T-helper 22 cell (primary cell): ENCODE results near the gene SPOCK2.

Source experiments
- DNase-seq: peaks from one replicate; pipeline ENCODE4 v3.0.0-alpha.2; 2020; ENCODE audit warnings: low read depth

SPOCK2 gene

DNA sequence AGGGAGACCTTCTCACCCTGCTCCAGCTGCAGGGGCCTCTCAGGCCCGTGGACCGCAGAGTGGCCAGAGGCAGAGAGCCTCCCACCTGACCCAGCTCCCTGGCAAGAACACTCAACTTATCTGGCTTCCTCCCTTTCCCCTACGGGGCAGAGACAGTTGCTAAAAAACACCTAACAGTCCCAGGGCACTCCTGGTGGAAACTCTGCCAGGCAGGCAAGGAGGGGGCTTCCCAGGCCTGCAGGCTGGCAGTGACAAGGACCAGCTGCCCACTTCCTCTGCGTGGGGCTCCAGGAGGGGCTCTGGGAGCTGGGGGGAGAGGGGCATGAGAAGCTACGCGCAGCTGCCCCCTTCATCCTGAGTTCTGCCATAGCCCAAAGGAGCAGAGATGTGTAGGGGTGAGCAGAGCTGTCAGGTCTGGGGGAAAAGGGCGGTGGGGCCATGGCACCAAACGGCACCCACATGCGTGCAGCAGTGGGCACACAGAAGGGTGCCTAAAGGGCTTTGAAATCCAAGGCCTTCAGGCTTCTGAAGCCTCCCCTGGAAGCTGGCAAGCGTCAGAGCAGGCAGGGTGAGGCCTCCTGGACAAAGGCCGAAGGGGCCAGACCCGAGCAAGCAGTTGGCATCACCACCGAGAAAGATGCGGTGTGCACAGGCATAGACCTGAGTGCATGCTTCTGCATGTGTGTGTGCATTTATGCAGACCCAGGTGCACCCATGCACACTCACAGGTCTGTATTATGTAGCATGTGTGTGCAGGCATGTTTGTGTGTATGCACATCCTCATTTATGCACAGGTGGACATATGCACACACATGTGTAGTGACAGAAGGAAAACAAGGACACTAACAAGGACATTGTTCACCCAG is 14.4 kb downstream of the SPOCK2 start:
- DNase-seq: no peak

DNA sequence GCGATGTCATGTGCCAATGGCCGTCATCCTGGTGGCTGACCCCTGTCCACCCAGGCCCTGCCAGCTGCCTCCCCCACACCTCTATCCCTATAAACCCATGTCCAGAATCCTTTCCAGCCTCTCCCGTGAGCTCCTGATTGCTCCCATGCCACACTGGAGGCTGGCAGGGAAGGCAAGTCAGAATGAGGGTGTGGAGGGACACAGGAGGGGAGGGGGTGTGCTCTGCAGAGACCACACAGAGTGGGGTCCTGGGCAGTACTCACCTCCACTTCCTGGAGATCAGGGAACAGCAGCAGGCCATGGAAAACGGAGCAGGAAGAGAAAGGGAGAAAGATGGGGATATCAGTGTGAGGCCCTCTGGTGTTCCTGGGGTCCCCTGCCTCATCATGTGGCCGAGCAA is 15.7 kb downstream of the SPOCK2 start:
- no peak for DNase-seq

DNA sequence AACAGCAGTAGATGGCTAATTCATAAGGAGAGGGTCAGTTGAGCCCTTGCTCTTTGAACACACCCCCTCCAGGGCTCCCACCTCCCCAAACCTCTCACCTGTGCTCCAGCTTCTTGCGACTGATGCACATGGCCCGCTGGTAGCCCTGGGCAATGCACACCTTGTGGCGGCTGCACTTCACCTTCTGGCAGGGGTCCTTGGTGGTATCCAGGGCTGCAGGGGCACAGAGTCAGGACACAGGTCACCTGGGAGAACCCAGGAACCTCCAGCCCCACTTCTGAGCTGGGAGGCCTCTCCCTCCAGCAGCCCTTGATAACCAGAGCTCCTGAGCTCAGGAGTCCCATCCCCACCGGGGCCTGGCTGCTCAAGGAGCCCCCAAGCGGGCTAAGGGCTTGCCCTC is 16.3 kb downstream of the SPOCK2 start:
- no peak for DNase-seq

DNA sequence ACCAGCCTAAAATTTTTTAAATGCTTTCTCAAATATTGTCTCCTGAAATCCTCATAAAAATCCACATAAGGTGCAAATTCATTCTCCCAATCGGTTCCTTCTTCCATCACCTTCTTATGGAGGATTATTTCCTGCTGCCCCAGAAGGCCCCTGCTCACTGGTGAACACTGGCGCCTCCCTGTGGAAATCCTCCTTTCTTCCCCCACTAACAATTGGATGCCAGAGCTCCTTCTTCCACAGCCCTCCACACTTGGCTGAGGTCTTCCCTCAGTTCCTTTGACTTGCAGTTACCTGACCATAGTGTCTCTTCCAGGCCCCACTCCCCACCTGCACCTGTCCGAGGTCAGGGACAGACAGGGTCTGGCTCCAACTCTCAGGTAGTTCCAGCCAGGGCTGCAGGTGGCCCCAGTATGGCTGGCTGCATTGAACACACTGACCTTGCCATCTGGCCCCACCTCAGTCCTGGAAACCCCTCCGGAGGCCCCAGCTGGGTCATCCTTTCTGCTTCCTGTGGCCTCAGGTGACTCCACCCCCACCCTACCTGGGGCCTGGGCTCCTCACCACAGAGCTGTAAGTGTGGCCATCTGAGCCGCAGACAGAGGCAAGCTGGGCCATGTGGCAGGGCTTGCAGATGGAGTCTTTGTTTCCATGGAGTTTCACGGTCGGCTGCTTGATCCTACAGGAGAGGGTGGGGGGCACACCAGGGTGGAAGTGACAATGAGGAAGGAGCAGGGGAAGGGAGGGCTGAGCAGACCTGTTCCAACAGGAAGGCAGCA is 18.4 kb downstream of the SPOCK2 start:
- DNase-seq: no peak

DNA sequence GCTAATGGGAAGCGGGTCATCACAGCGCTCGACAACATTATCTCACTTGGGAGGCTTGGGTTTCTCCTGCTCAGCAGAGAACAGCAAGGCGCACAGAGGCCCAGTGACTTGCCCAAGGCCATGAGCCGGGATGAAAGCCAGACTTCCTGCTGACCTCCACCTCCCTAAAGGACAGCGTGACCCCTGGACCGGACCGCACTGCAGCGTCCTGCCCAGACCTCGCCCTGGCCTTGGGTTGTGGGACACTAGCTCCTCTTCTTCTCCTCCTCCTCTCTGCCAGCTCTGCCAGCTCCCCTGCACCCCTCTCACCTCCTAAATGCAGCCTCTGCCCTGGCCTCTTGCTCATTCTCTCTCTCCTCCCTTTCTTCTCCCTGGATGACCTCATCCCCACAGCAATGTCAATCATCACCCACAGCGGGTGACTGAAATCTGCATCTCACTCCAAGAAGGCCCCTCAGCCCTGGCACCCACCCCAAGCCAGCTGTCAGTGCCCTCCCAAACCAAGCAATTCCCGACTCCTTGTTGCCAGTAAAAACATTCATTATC is 19.4 kb downstream of the SPOCK2 start:
- no peak for DNase-seq

DNA sequence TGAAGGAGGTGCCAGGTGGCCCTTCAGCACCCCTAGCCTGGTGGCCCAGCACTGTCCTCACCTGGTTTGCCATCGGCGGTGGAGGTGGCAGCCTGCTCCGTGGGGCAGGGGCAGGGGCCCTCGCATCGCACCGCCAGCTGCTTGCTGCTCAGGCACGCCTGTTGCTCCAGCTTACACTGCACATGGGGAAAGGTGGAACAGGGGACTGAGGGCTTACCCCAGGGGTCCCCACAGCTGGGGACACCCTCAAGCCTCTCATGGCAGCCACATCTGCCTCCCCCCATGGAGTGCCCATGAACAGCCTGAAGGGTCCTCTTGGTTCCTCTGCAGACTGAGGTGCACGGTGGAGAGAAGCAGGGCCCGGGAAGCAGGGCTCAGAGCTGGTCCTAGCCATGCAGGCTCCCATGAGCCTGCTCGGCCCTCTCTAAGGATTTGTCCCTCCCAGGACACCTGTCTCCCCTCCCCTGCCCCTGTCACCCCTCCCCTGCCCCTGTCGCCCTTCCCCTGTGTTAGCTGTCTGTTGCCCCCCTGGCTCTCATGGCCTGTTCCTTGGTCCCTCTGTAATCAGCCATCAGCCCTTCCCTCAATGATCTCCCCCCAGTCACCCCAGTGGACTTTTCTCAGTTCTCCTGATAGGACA is 20.1 kb downstream of the SPOCK2 start:
- DNase-seq: no peak

DNA sequence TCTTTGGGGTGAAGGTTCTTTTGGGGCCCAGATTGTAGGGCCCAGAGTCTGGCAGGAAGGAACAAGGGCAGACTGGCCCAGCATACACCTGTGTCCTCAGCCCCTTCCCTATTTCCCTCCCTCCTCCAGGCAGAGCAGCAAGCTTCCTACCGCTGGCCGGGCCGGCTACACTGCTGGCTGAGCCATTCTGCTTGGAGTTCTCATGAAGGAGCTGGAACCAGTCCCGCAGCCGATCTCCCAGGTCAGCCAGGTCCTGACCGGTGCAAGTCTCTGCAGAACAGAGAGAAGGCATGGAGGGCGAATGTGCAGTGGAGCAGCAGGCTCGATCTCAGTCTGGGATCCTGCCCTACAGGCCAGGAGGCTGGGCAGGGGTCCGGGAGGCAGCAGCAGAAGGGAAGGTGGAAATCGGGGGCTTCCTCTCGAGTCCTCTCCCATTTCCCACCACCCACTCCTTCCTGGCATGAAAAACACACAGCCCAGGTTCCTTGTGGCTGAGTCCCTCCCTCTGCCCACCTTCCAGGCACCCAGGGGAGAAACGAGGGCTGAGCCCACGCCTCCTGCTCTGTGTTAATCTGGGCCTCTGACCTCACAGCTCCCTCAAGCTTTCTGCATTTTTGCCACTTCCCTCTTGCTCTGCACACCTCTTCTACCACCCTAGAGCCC is 20.8 kb downstream of the SPOCK2 start:
- no peak for DNase-seq

DNA sequence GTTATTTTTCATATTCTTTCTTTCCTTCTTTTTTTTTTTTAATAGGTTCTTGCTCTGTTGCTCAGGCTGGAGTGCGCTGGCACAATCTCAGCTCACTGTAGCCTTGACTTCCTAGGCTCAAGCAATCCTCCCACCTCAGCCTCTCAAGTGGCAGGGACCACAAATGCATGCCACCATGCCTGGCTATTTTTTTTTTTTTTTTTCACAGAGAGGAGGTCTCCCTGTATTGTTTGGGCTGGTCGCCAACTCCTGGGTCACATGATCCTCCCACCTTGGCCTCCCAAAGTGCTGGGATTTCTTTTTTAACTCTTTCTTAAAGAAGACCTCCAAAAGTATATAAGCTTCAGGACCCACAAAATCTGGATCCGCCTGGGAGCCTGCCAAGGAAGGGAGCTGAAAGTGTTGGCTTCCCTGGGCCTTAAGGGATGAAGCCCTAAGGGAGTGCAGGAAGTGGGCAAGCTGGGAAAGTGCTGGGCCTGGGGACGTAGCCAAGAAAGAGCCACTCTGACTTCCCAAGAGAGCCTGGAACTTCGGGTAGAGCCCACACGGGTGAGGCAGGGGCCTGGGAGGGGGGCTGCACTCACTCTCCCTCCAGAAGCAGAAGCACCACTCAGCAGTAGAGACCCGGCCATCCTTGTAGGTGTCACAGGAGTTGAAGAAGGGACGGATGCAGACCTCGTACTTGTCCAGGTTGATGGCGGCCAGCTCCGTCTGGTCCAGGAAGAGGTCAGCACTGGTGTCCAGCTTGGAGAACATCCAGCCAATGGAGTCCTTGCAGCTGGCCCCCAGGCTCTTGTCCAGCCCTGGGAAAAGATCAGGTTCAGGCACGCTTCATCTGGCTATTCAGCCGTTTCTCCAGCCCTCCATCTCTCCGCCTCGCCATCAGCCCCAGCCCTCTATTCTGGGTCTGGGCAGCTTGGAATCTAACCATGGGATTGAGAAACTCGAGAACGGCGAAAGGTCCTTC is 21.8 kb downstream of the SPOCK2 start:
- DNase-seq: no peak

DNA sequence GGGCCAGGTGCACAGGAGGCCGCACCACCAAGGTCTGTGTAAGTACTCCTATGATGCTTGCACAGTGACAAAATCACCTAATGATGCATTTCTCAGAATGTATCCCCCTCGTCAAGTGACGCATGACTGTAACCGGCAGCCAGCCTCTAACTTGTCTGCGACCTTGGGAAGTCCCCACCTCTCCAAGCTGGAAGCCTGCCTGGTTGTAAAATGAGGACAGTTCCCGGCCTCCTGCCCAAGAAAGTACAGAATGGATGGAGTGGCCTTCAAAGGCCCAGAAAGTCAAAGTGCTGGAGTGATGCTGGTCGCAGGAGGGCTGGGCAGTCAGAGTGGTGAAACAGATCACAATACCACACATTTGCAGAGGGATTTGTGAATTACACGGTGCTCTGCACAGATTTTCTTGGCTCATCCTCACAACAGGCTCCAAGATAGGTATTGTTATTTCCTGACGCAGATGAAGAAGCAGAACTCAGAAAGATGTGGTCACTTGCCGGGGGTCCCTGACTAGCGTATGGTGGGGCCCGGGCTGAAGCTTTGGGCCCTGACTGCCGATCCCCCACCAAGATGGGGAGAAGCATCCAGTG is 22.8 kb downstream of the SPOCK2 start:
- DNase-seq: no peak

DNA sequence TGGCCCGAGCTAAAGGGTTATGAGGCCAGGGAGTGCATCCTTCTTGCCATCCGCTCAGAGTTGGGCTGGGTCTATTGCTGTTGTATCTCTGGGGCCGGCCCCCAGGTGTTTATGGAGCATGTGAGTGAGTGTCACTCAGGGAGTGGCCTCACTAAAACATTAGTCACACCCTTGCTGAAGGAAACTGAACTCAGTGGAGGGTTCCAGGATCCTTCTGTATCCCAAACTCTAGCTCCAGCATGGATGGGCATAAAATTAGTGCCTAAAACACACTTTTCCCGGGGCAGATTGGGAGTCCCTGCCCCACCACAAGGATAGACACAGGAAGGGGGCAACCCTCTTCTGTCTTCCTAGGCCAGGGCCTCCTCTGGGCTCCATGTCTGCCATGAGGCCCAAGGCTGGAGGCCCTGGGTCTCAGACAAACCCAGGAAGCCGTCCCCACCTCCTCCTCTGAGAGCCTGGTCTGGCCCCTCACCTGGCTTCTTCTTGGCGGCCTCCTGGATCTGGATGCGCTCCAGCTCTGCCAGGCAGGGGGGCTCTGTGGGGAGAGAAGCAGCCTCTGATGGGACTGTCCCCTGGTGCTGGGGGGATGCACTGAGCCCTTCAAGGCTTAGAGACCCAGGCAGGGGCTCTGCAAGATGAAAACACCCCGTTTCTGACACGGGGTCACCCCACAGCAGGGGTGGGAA is 24.5 kb downstream of the SPOCK2 start:
- DNase-seq: no peak

DNA sequence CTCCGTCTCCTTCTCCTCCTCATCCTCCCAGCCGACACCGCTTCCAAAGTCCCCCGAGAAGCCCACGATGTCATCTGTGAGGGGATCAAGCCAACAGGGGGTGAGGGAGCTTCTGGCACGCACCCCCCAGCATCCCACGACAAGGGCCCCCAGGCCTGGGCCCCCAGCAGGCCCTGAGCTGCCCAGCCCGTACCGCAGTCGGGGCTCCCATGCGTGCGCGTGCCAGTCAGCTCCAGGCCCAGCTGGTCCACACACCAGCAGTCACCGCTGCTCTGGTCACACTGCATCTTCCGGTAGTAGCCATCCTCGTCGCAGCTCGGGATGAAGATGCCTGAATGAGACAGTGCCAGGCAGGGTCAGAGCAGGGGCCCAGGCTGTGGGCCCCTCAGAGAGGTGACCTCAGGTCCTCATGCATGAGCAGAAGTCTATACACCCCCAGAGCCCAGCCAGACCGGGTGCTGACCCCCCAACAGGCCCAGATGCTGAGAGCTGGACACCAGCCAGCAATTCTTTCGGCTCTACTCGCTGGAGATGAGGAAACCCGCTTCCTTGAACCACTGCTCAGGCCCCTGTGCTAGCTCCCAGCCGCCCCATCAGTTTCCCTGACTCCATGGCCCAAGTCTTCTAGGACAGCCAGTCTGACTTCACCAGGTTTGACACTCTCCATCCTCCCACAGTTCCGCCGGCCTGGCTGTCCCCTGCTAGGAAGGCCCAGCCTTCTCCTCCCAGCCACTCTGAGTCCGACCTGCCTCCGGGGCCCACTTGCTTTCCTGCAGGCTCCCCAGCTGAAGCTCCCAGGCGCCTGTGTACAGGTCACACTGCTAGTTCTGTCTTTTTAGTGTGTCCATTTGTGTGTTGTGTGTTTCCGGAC is 25.3 kb downstream of the SPOCK2 start:
- no peak for DNase-seq

DNA sequence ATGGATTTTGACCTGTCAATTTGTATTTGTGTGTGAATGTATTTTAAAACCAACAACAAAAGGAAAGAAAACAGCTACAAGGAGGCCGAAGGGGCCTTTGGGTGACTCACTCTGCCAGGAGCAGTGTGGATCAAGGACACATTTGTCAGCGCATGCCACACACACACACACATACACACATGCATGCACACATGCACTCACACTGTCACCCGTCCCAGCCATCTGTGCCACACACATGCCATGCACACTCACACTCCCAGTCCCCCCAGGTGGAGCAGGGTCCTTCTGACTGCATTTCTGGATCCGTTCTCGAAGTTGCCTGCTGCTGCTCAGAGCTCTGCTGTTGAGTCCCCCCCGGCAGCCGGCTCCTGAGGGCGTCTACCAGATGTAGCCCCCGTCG is 26.0 kb downstream of the SPOCK2 start:
- no peak for DNase-seq

DNA sequence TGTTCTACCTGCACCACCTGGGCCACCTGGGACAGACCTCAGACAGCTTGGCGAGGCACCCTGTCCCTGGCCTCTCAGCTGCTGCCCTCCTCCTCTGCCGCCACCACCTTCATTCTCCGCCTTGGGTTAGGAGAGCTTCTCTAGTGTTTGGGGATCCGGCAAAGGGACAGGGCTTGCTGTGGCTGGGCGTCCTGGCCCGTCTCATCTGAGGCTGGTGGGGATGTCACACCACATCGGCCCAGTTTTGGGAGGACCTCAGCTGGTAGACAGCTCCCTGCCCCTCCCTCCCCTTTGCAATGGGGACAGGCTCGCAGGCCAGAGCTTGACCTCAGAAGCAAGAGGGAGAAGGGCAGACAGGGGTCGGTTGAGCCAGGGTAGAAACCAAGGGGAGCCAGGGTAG is 26.4 kb downstream of the SPOCK2 start:
- no peak for DNase-seq

DNA sequence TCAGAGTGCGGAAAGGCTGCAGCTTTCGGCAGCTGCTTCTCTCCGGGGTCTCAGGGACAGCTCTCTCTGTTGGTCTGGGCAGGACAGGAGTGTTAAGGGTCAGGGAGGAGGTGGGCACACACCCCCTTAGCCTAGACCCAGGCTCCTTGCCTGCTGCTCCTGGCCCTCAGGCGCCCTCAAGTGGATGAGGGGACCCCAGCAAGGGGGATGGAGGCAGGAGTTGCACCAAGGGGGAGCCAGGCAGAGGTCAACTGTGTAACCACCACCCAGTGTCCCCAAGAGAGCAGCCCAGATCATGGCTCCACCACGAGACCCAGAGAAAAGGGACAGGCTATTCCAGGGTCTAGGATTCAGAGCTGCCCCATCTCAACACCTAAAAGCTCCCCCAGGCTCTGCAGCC is 26.9 kb downstream of the SPOCK2 start:
- no peak for DNase-seq

DNA sequence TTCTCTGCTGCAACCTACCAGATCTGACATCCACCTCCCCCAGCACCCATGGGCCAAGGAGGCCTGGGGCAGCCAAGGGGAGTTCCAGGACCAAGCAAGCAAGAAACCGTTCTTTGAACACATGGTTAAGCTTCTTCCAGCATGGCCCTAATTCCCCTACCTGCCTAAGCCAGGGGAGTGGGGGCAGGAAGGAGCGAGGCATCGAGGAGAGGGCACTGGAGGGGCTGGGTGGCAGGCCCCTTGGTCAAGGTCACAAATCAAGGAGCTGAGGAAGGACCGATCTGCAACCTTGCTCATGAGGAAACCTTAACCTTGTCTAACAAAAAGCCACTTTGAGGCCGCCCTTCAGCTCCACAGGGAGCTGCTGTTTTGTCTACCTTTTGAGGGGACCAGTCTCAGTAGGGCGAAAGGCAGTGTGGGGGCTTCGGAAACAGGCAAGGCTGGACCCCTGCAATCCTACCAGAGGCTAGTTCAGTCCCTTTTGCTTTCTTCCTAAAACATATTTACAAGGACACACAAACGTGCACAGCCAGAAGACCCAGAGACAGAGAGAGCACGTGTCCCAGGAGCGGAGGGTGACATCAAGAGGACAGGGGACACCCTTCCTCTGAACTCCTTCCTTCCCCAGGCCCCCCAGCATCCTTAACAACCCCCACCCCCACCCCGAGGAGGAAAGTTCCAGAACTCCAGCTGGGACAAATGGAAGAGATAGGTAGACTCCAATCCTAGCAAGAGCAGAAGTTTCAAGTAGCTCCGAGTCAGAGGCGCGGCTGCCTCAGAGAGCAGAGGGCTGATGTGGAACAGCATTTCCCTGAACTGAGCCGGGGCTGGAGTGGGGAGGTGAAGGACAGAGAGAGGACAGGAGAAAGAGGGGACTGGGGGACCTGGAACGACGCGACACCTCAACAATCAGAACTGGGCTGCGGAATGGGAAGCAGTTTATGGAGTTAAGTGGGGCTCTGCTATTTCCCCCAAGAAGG is 28.2 kb downstream of the SPOCK2 start:
- no peak for DNase-seq

DNA sequence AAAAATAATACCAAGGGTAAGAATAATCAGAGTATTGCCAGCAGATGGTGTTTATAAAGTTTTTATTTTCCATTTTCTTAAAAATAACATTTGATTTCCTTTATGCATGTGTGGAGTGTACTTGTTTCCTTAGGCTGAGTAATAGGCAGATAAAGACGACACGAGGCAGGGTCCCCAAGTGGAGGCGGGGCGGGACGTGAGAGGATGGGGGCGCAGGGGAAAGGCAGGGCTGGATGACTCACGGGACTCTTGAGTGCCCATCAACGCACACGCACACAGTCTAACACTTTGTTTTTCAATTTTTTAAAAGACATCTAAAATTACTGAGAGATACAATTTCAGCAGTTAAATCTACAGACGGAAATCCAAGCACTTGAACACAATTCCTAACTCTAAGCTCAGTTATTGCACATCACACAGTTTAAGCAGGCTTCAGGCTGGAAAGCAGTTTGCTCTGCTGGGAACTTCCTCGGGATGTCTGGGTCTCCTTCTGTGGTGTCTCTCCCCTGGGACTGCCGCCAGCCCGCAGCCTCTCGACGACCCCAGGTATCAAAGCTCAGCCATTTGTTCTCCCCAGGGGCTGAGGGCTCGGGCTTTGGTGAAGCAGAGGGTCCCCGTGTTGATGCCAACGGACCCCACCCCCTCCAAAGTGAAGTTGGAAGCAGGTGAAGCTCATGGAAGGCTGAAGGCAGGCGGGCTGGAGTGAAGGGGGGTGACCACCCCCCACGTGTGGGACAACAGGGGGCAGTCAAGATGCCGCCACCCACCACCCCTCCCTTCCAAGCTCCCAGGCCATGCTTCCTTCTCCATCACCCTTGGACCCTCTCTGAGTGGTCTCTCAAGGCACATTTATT is 29.1 kb downstream of the SPOCK2 start:
- no peak for DNase-seq
